Raji (cell line): ENCODE measurements around the gene ZFHX3.

Experiments used
- POLR2A ChIP-seq: IDR thresholded peaks from 2 replicates; pipeline ENCODE4 v1.6.1; 2011; ENCODE audit warnings: low read depth, low read length, control low read depth; ENCODE audit not compliant: insufficient read depth

The ZFHX3 gene

DNA sequence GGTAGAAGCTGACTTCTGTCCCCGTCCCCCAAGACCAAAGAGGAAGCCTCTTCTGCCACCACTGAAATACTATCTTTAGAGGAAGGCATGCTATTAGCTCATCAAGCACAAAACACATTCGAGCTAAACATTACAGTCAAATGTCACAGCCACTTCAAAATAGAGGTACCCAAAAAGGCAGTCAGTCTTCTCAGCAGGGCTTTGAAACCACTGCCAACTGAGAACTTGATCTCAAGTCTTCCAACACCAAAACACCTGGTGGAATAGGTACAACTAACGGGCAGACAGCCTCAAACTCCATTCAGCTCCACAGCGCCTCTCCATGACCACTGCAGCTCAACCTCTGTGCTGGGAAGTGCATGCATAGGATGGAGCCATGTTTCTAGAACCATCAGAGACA is 36.0 kb downstream of the ZFHX3 start:
- no peak for TF ChIP-seq POLR2A

DNA sequence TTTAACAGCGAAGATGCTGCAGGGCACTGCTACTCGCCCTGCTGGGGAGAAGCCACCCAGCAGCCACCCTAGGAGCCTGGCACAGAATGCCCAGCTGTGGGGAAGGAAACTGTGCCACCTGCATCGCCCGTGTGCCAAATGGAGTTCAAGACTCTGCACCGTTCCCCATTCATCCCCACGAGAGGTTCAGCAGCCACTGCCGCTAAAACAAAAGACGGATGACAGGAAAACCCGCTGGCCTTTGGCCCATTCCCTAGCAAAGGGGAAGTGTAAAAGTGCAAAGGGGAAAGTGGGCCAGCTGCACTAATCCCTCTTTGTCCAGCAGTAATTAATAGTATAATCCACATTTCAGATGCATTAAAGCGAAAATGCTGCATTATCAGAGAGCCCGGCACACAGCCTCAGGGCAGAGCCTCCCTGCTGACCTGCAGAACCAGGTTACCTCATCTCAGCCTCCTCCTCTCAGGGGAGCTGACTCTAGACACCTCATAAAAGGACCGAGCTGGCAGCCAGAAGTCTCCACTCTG is 37.7 kb downstream of the ZFHX3 start:
- TF ChIP-seq POLR2A, result no peak

DNA sequence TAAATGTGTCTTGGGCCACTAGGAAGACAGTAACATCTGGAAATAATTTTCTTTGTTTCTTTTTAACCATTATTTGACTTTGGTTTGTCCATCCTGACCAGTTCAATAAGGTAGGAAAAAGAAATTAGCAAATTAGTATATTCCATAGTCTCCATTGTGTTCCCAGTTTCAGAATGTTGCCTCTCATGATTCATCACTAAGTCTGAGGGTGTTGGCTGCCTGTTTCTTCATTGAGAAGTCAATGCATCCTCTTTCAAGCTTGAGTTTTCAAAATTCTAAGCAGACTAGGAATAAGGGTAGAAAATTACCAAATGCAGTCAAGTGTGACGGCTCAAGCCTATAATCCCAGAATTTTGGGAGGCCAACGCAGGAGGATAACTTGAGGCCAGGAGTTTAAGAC is 41.9 kb downstream of the ZFHX3 start:
- TF ChIP-seq POLR2A, result no peak

DNA sequence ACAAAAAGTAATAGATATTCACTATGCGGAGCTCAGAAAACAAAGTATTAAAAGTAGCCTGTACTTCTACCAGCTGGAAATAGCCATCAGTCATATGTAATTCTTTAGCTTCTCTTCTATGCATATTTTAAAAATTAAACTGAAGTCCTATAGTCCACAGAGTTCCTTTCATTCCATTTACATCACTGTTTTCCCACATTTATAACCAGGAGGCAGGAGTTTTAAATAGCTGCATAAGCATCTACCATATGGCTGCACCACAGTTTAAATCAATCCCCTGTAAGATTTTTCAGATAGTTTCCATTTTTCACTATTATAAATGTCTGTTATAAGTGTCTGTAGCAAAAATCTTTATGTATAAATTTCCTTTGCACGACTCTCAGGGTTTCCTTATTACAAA is 45.1 kb downstream of the ZFHX3 start:
- TF ChIP-seq POLR2A, result no peak

DNA sequence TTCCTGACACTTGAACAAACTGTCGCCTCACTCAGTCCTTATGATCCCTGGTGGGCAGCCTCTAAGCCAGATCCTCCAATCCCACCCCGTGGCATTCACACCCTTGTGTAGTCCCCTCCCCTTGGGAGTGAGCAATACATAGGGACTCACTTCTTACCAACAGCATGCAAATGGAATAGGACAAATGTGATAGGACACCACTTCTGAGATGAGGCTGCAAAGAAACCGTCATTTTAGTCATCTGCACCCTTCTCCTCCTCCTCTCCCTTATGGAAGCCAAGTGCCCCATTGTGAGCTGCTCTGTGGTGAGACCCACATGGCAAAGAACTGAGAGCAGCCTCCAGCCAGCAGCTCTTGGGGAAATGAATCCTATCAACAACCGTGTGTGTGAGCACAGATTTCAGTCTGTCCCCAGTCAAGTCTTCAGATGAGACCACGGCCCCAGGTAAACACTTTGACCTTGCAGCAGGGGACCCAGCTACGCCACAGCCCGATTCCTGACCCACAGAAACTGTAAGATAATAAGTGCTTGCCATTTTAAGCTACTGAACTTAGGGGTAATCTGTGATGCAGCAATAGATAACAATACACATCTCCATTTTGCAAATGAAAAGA is 46.9 kb downstream of the ZFHX3 start:
- no peak for TF ChIP-seq POLR2A

DNA sequence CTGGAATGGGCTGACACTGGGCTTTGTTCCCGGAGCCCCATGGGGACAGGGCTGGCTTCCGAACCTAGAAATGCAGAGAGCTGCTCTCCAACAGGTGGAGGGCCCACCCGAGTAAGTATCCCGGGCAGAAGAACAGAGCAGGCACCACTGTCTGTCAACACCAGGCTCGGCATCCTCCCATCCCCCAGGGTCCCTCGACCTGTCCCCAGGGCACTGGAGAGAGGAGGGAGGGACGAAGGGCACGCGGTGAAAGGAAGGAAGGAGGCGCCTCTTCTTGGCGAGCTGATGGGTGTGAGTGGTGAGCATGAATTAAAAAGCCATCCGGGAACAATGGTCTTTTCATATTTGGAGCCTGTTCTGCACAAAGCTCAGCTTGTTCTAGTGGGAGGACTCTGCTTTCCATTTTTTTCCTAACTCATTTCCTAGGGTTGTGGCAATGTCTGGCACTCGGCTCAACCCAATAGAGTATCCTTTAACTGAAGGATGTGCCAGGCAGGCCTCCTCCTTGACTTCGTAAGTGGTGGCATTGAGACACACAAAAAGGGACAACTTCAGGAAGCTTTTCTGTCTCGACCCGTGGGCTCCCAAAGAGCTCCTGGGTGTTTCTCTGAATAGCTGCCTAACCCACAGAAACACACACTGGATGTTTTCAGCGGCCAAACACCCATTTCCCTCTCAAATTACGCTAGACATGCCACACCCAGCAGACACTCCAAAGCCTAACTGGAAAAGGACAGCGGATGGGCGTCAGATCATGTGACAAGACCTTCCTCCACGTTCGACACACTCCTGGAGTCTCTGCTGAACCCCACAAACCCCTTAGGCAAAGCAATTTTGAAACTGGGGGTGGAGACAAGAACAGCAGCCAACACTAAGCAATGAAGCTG is 47.7 kb downstream of the ZFHX3 start:
- no peak for TF ChIP-seq POLR2A

DNA sequence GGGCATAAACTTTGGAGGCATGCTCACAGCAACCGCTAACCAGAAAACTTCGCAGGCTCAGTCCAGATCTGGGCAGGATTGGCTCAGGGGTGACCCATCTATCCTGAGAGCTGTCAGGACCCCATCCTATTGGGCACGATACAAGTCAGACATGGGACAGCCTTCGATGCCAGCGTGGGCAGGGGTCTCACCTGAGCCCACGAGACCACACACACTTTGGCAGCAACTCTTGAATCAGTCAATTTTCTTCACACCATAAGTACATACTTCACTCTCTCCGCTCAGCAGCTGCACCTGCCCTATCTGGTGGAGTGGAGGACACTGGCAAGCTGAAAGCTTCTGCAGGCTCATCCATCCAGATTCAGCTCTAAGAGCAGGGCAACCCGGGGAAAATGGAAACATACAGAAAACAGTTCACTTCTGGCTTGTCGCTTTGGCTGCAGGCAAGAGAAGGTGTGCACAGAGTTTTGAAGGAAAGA is 48.3 kb downstream of the ZFHX3 start:
- no peak for TF ChIP-seq POLR2A

DNA sequence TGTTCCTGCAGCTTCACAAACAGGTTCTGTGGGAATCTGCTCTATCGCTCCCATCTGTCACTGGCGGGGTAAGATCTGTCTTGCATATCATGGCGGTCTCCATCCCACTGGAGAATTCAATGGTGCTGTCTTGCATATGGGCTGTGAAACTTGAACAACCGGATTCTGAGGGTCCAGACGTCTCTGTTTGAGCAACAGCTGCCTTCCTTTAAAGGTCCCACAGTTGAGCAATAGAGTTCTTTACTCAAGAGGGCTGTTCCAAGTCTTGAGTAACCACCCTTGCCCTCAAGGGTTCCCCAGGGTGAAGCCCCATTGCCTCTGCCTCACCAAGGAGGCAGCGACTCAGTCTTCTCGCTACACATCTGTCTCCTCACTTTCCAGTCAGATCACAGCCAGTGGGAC is 50.8 kb downstream of the ZFHX3 start:
- TF ChIP-seq POLR2A, result no peak

DNA sequence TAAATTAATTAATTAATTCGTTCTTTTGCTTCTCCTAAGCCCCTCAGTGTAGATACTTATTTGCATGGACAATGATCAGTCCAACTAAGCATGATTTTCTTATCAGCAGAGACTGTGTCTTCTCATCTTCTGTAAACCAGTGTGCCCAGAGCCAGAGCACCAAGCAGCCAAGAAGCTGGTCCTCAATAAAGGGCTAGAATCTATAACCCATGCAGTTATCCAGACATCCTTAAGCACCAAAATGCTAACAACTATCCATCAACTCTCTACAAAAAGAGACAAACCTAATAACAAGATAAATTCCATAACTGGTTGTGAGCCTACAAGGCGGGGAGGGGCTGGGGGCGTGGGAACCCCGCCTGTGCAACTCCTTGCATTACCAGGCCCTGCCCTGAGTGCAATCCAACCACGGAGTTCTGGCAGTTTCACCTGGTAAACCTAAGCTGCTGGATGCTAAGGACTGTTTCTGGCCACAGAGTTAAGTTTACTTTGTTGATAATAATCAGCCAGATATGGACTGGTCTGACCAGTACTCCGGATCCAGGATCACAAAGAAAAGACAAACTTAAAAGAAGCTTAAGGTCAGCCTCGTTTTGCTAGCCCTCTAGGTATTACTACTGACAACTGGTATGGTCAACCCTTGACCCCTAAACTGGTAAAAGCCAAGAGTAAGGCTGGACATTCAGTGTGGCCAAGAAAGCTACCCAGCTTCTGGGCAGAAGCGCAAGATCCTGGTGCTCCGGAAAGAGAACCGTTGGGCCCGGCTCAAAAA is 51.5 kb downstream of the ZFHX3 start:
- no peak for TF ChIP-seq POLR2A

DNA sequence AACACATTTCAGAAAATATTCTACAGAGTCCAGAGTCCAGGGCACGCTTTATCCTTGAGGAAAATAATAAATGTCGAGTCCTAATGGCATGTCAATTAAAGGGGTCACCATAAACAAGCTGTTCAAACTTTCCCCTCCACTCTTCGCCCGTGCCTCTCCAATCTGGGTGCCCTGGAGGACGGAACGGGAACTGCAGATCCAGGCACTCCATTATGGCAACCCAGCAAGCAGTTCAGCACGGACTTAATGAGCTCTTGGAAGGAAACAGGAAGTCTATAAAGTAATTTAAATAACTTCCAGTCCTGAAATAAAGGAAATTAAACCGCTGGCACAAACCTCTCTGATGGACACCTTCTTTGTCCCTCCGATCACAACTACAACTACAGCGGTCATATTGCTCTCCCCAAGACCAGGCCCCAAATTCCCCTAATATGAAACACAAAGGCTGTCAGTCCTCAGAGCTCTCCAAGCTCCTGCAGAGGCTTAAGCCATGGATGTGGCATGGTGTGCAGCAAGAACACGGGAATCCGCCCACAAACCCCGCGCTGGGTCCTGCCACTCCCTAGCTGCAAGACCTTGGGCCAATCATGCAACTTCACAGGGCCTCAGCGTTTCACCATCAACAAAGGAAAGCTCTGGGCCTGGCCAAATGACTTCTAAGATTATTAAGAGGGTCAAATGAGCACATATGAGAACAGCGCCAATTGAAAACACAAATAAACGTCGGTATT is 52.6 kb downstream of the ZFHX3 start:
- TF ChIP-seq POLR2A, result no peak

DNA sequence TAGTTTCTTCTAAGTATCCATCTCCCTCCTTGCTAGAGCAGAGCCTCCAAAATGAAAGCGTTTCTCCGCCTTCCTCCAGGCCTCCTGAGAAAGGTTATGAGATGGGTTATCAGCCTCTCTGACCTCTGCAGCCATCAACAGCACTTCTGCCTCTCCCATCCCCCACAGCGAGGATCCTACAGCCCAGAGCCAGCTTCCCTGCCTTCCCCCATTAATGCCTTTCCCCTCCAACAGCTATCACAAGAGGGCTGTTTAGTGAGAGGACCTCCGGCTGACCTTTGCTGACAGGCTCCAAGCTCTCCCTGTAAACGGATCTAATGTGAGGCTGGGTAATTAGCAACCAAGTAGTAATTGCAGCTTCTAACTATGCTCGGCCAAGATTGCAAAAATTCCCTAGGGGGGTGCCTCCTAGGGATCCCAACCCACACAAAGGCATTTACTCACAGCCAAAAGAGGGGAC is 55.8 kb downstream of the ZFHX3 start:
- TF ChIP-seq POLR2A, result no peak

DNA sequence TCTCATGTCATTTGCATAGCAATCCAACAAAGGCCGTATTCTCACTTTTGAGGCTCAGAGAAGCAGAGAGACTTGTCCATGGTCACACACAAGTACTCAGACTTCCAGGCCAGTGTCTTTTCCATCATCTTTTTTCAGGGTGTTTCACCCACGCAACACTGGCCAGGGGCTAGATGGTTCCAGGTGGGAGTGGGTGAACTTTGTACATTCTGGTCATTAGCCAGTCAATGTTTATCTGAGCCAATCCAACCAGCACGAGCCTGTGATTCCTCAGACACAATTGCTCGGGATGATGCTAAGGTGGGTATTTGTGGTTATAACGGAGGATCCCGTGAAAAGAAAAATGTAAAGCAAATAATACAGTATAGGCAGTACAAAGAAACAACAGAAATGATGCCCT is 56.3 kb downstream of the ZFHX3 start:
- TF ChIP-seq POLR2A, result no peak

DNA sequence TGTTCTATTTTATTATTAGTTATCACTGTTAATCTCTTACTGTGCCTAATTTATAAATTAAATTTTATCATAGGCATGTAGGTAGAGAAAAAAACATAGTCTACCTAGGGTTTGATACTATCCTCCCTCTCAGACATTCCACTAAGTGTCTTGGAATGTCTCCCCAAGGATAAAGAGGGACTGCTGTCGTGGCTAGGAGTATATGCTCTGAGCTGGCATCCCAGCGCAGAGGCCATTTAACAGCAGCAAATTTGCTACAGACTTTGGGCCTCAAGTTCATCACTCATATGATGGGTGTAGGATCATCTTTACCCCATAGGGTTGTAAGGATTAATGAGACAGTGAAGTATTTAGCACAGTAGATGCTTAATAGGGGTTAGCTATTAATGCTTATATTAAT is 56.7 kb downstream of the ZFHX3 start:
- TF ChIP-seq POLR2A, result no peak

DNA sequence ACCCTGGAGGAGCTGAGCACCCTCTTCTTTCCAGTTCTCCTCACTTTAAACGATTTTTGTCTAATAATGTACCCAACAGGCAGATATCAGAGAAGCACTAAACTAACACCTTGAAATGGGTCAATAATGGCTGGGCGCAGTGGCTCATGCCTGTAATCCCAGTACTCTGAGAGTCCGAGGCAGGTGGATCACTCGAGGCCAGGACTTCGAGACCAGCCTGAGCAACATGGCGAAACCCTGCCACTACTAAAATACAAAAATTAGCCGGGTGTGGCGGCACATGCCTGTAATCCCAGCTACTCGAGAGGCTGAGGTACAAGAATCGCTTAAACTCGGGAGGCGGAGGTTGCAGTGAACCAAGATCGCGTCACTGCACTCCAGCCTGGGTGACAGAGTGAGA is 57.4 kb downstream of the ZFHX3 start:
- no peak for TF ChIP-seq POLR2A

DNA sequence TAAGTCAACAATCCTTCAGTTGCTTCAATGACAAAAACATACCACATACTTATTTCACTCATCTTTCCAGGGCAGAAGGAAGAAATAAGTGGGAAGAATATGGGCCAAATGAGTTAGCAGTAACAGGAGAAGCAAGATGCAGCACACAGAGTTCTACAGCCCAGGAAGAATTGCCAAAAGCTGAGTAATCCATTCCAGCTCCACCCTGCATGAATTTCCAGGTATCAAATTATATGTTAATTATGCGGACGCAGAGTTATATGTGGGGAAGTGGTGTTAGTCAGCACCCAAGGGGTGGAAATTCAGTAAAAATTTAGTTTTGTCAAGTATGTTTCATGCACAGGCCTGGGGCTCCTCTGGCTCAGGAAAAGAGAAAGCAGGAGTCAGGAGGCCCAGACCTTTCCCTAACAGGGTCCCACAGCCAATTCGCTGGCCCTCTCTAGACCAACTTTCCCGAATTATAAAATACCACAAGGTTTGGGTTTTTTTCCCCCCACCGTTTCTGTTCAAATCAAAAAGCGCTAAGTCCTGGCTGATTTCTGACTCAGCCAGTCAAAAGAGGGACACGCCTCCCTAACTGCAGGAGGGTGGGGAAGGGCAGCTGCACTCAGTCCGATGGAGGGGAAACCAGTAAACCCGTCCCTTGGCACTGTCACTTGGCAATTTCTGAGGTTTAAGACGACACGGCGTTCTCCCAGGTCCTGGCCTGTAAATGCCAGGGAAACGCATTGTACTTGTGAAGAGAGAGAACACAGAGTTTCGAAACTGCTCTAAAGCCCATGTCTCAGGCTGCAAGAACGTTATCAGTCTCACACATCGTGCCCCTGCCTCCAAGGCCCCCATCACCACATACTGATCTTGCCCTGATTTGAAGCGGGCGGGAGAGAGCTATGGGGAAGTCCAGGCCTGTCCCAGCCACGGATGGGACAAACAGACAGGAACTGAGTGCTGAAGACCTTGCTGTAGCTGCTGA is 58.1 kb downstream of the ZFHX3 start:
- TF ChIP-seq POLR2A, result no peak
